ENCODE measurements around the gene ANKRD53. TPM values are rescaled to one million over a fixed set of nuclear protein-coding genes. Genes with fewer than 3 reads are reported as not detected.
A peak's percentile ranks its signal among the peaks of the same experiment; 100 is the strongest.

ANKRD53 gene
- polyA plus RNA-seq, 1 donor from 2014 or later, result not detected

DNA sequence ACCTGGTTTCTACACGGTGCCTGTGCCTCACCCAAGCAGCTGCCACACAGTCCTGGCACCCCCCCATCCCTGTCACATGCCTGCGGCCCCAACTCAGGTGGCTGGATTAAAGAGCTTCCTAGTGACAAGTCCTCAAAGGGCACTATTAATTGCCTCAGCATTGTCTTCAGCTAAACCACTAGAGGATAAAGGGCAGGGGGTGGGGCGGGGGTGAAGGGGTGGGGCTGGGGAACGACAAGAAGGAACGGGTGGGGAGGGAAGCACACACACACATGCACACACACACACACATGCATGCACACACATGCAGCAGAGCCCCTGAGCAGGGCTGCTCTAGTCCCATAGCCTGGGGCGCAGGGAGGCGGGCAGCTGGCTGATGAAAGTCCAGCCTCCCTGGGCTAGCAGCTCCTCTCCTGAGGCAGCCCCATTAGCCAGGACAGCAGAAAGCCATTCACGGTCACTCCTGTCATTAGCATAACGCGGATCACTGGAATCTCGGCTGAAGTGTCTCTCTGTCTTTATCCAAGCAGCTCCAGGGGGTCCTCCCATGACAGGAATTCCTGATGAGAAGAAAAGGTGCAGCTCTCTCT lies 23.6 kb downstream of the ANKRD53 start:
- H3F3A ChIP-seq (ENCODE audit: insufficient read depth, low read length, poor library complexity, severe bottlenecking), result no peaks in the 10 kb centered on the region
- H4K20me1 ChIP-seq (ENCODE audit: insufficient read depth), result no peaks in the 10 kb centered on the region
- peak overlapping the region; percentile 48 for H3K4me3 ChIP-seq (ENCODE audit: low read length)
- H3K4me2 ChIP-seq (ENCODE audit: low read length), result peak overlapping the region; percentile 38
- no peaks in the 10 kb centered on the region for H3K9me2 ChIP-seq (ENCODE audit: insufficient read depth, low read length)
- TF ChIP-seq EZH2 (IDR thresholded peaks at IDR 0.05; ENCODE audit: borderline replicate concordance, insufficient read depth, low read length, poor library complexity, severe bottlenecking) (no peak), EP300 (conservative IDR thresholded peaks at IDR 0.05; ENCODE audit: poor library complexity, severe bottlenecking) (peak; percentile 39), RAD21 (conservative IDR thresholded peaks at IDR 0.05) (no peak), SMC3 (conservative IDR thresholded peaks at IDR 0.05; ENCODE audit: poor library complexity) (no peak), POLR2AphosphoS5 (IDR thresholded peaks at IDR 0.05) (no peak), CTCF (IDR thresholded peaks at IDR 0.05; ENCODE audit: poor library complexity, severe bottlenecking) (no peak), MXI1 (conservative IDR thresholded peaks at IDR 0.05; ENCODE audit: poor library complexity, severe bottlenecking) (no peak), TAF1 (IDR thresholded peaks at IDR 0.05; ENCODE audit: low read depth) (no peak)
- TF ChIP-seq, protein P1, sequence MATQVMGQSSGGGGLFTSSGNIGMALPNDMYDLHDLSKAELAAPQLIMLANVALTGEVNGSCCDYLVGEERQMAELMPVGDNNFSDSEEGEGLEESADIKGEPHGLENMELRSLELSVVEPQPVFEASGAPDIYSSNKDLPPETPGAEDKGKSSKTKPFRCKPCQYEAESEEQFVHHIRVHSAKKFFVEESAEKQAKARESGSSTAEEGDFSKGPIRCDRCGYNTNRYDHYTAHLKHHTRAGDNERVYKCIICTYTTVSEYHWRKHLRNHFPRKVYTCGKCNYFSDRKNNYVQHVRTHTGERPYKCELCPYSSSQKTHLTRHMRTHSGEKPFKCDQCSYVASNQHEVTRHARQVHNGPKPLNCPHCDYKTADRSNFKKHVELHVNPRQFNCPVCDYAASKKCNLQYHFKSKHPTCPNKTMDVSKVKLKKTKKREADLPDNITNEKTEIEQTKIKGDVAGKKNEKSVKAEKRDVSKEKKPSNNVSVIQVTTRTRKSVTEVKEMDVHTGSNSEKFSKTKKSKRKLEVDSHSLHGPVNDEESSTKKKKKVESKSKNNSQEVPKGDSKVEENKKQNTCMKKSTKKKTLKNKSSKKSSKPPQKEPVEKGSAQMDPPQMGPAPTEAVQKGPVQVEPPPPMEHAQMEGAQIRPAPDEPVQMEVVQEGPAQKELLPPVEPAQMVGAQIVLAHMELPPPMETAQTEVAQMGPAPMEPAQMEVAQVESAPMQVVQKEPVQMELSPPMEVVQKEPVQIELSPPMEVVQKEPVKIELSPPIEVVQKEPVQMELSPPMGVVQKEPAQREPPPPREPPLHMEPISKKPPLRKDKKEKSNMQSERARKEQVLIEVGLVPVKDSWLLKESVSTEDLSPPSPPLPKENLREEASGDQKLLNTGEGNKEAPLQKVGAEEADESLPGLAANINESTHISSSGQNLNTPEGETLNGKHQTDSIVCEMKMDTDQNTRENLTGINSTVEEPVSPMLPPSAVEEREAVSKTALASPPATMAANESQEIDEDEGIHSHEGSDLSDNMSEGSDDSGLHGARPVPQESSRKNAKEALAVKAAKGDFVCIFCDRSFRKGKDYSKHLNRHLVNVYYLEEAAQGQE (IDR thresholded peaks at IDR 0.05; ENCODE audit: borderline replicate concordance), result peak; percentile 55
- H3K79me2 ChIP-seq (replicated peaks; ENCODE audit: insufficient read depth, low read length), result no peaks in the 10 kb centered on the region
- H3K9me3 ChIP-seq (ENCODE audit: low read length), result no peaks in the 10 kb centered on the region
- H3K27ac ChIP-seq (ENCODE audit: low read length), result peak overlapping the region; percentile 72
- H3K9ac ChIP-seq (ENCODE audit: low read length), result peak overlapping the region; percentile 62
- no peaks in the 10 kb centered on the region for H3K27me3 ChIP-seq (ENCODE audit: insufficient read depth, low read depth, low read length)
- H3K36me3 ChIP-seq (ENCODE audit: insufficient read depth, low read length), result no peaks in the 10 kb centered on the region
- peak overlapping the region; percentile 63 for H2AFZ ChIP-seq (ENCODE audit: low read depth, low read length)

DNA sequence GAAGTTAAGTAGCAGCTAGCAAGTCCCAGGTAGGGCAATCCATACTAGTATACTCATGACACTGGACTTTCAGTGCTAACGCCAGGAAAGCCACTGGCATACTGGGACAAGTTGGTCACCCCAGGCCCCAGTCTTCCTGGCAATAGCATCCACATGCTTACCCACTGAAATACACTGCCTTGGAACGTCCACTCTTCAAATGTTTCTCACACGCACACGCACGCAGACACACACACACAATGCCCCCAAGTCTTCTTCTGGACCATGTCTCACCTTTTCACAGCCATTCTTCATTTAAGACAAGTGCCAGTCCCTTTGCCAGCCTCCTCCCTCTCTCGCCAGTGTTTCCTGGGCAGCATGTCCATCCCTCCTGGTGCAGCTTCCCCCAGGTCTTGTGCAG lies 25.0 kb downstream of the ANKRD53 start:
- no peaks in the 10 kb centered on the region for H3K36me3 ChIP-seq (ENCODE audit: insufficient read depth, low read length)

More for the DNA sequence above, 25.0 kb downstream of the ANKRD53 start:
- Histone ChIP-seq H3K4me3 (ENCODE audit: low read length) (no peak overlapping the region), H3F3A (ENCODE audit: insufficient read depth, low read length, poor library complexity, severe bottlenecking) (no peaks in the 10 kb centered on the region), H3K27ac (ENCODE audit: low read length) (no peak overlapping the region), H4K20me1 (ENCODE audit: insufficient read depth) (no peaks in the 10 kb centered on the region), H3K9me3 (ENCODE audit: low read length) (no peaks in the 10 kb centered on the region), H3K79me2 (replicated peaks; ENCODE audit: insufficient read depth, low read length) (no peaks in the 10 kb centered on the region), H3K9me2 (ENCODE audit: insufficient read depth, low read length) (no peaks in the 10 kb centered on the region), H3K9ac (ENCODE audit: low read length) (no peak overlapping the region), H3K4me2 (ENCODE audit: low read length) (no peak overlapping the region), H3K27me3 (ENCODE audit: insufficient read depth, low read depth, low read length) (no peaks in the 10 kb centered on the region), H2AFZ (ENCODE audit: low read depth, low read length) (no peak overlapping the region)
- TF ChIP-seq MXI1 (conservative IDR thresholded peaks at IDR 0.05; ENCODE audit: poor library complexity, severe bottlenecking) (no peak), SMC3 (conservative IDR thresholded peaks at IDR 0.05; ENCODE audit: poor library complexity) (no peak), RAD21 (conservative IDR thresholded peaks at IDR 0.05) (no peak), POLR2AphosphoS5 (IDR thresholded peaks at IDR 0.05) (no peak), TAF1 (IDR thresholded peaks at IDR 0.05; ENCODE audit: low read depth) (no peak), EZH2 (IDR thresholded peaks at IDR 0.05; ENCODE audit: borderline replicate concordance, insufficient read depth, low read length, poor library complexity, severe bottlenecking) (no peak)

All from neural cell (in vitro differentiated cells).